Neural progenitor cell (in vitro differentiated cells): ENCODE results near the gene ZNF831. TPM values are rescaled to one million over a fixed set of nuclear protein-coding genes. Genes with fewer than 3 reads are reported as not detected.

Source experiments
- DNase-seq: peaks from one replicate; pipeline ENCODE4 v3.0.0-alpha.2; 2016; ENCODE audit warnings: low spot score
- H2AFZ ChIP-seq: fragments of 200-600 bp; sonication (generic); replicated peaks from 2 replicates; pipeline ENCODE4 v1.6.1; 2016; ENCODE audit warnings: antibody characterized with exemption
- H3F3A ChIP-seq: fragments of 200-600 bp; sonication (generic); 2 replicates; pipeline ENCODE4 v1.6.1; 2016; ENCODE audit warnings: antibody characterized with exemption, low read depth
- H3K27ac ChIP-seq: fragments of 200-600 bp; sonication (generic); 2 replicates; pipeline ENCODE4 v1.5.1; 2016; ENCODE audit warnings: mild to moderate bottlenecking
- H3K27me3 ChIP-seq: fragments of 200-600 bp; sonication (generic); 2 replicates; pipeline ENCODE4 v1.6.1; 2016; ENCODE audit warnings: mild to moderate bottlenecking, moderate library complexity
- H3K36me3 ChIP-seq: fragments of 200-600 bp; sonication (generic); 2 replicates; pipeline ENCODE4 v1.5.1; 2016
- H3K4me1 ChIP-seq: fragments of 200-600 bp; sonication (generic); 2 replicates; pipeline ENCODE4 v1.6.1; 2016; ENCODE audit warnings: mixed run types
- H3K4me2 ChIP-seq: fragments of 200-600 bp; sonication (generic); 2 replicates; pipeline ENCODE4 v1.6.1; 2016
- H3K4me3 ChIP-seq: fragments of 200-600 bp; sonication (generic); 2 replicates; pipeline ENCODE4 v1.5.1; 2016
- H3K79me2 ChIP-seq: fragments of 200-600 bp; sonication (generic); 2 replicates; pipeline ENCODE4 v1.6.1; 2016; ENCODE audit warnings: low read depth
- H3K9ac ChIP-seq: fragments of 200-600 bp; sonication (generic); 2 replicates; pipeline ENCODE4 v1.6.1; 2016
- H3K9me3 ChIP-seq: fragments of 200-600 bp; sonication (generic); 2 replicates; pipeline ENCODE4 v1.5.1; 2016; ENCODE audit warnings: low read depth
- H4K20me1 ChIP-seq: fragments of 200-600 bp; sonication (generic); 2 replicates; pipeline ENCODE4 v1.6.1; 2016; ENCODE audit warnings: low read depth
- H3K27ac Mint-ChIP-seq: 3 replicates; pipeline ENCODE4 v1.8.0; 2021; ENCODE audit warnings: mixed read lengths
- H3K27me3 Mint-ChIP-seq: 2 replicates; pipeline ENCODE4 v1.8.0; 2022; ENCODE audit warnings: low read depth, mild to moderate bottlenecking, inconsistent platforms, moderate library complexity, mixed read lengths; ENCODE audit not compliant: insufficient read depth
- H3K36me3 Mint-ChIP-seq: 3 replicates; pipeline ENCODE4 v1.8.0; 2021; ENCODE audit warnings: mixed read lengths
- H3K4me1 Mint-ChIP-seq: 3 replicates; pipeline ENCODE4 v1.8.0; 2021; ENCODE audit warnings: mixed read lengths
- H3K4me3 Mint-ChIP-seq: 3 replicates; pipeline ENCODE4 v1.8.0; 2021; ENCODE audit warnings: mild to moderate bottlenecking, moderate library complexity, mixed read lengths
- H3K9me3 Mint-ChIP-seq: 3 replicates; pipeline ENCODE4 v1.8.0; 2020; ENCODE audit warnings: mixed read lengths
- EZH2 ChIP-seq: fragments of 200-600 bp; sonication (generic); IDR thresholded peaks from 2 replicates; pipeline ENCODE4 v1.6.1; 2017; ENCODE audit warnings: antibody characterized with exemption, mild to moderate bottlenecking, moderate library complexity
- EZH2phosphoT487 ChIP-seq: fragments of 200-600 bp; sonication (generic); IDR thresholded peaks from 2 replicates; pipeline ENCODE4 v1.6.1; 2017; ENCODE audit warnings: antibody characterized with exemption
- total RNA-seq: library from RNA; depleted of rRNA; stranded (reverse); fragments of >200 nt; gene quantifications from 2 replicates; pipeline ENCODE4 v1.2.3, GENCODE V29; 2015; ENCODE audit warnings: low replicate concordance
- TF ChIP-seq, protein P1 (sequence below): fragments of 200-600 bp; sonication (generic); IDR thresholded peaks from 2 replicates; pipeline ENCODE4 v1.5.1; 2017; ENCODE audit warnings: antibody characterized with exemption, mild to moderate bottlenecking

The ZNF831 gene
- total RNA-seq, 1 donor from 2014 or later = not detected

DNA sequence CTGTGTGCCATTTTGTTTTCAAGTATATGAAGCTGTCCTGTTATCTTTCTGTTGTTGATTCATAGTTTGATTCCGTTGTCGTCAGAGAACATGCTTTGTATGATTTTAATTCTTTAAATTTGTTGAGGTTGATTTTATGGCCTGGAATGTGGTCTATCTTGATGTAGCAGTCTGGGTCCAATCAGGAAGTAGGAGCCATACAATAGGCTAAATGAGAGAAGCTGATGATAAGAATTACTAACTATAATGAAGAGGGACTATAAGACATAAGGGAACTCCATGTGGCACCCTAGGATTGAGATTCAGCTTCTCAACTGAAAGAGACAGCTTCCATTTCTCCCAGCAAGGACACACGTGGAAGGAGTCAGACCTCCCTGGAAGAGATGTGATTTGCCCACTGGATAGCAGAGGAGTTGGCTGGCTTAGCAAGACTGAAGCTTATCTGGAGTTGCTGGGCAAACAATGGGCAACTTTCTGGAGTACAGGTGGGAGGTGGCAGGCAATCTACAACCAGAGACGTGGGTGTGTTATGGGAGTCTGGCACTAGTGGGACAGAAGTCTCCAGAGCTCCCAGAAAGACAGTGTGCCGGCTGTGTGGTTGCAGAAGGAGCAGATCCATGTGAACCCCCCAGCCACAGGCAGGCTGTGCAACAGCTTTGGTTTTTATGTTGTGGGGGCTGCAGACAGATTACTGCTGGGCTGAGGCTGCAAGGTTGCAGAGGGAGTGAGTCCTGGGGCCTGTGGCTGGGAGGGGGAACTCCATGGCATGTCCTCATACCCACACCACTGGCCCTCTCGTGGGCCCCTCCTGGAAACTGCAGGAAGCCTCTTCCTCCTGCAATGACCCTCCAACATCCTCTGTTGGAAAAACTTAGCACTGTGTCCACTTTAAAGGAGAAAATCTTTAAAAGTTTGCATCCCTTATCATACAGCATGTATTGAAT lies 7.1 kb downstream of the ZNF831 start:
- Histone ChIP-seq H3K9me3 (no peaks in the 10 kb centered on the region), H3K9ac (no peak overlapping the region)

GRCh38 chr20:59171986-59172385 lies 8.4 kb downstream of the ZNF831 start:
- Histone ChIP-seq H3K36me3 (no peaks in the 10 kb centered on the region), H3K79me2 (no peaks in the 10 kb centered on the region), H2AFZ (no peak overlapping the region), H3F3A (no peaks in the 10 kb centered on the region), H3K27me3 (peaks cover 1% of the 10 kb centered on the region), H3K27ac (no peak overlapping the region), H3K4me2 (no peak overlapping the region), H3K9ac (no peak overlapping the region), H3K9me3 (no peaks in the 10 kb centered on the region), H3K4me1 (no peaks in the 10 kb centered on the region), H3K4me3 (no peak overlapping the region), H4K20me1 (no peaks in the 10 kb centered on the region)
- Mint-ChIP-seq H3K27me3 (peaks cover 12% of the 10 kb centered on the region), H3K27ac (no peak overlapping the region), H3K4me3 (no peak overlapping the region), H3K4me1 (peaks cover 3% of the 10 kb centered on the region), H3K9me3 (peaks cover 3% of the 10 kb centered on the region), H3K36me3 (no peaks in the 10 kb centered on the region)
- no peak for DNase-seq
- TF ChIP-seq EZH2 (no peak), EZH2phosphoT487 (no peak)
- TF ChIP-seq, protein P1, sequence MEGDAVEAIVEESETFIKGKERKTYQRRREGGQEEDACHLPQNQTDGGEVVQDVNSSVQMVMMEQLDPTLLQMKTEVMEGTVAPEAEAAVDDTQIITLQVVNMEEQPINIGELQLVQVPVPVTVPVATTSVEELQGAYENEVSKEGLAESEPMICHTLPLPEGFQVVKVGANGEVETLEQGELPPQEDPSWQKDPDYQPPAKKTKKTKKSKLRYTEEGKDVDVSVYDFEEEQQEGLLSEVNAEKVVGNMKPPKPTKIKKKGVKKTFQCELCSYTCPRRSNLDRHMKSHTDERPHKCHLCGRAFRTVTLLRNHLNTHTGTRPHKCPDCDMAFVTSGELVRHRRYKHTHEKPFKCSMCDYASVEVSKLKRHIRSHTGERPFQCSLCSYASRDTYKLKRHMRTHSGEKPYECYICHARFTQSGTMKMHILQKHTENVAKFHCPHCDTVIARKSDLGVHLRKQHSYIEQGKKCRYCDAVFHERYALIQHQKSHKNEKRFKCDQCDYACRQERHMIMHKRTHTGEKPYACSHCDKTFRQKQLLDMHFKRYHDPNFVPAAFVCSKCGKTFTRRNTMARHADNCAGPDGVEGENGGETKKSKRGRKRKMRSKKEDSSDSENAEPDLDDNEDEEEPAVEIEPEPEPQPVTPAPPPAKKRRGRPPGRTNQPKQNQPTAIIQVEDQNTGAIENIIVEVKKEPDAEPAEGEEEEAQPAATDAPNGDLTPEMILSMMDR = no peak

More for the DNA sequence above, 7.1 kb downstream of the ZNF831 start:
- Mint-ChIP-seq H3K36me3 (no peaks in the 10 kb centered on the region), H3K9me3 (peaks cover 3% of the 10 kb centered on the region), H3K4me1 (peaks cover 3% of the 10 kb centered on the region), H3K27me3 (peaks cover 12% of the 10 kb centered on the region), H3K4me3 (no peak overlapping the region), H3K27ac (no peak overlapping the region)
- H3F3A ChIP-seq = no peaks in the 10 kb centered on the region
- H4K20me1 ChIP-seq = no peaks in the 10 kb centered on the region
- H3K4me3 ChIP-seq = no peak overlapping the region
- no peak for TF ChIP-seq EZH2
- no peak for TF ChIP-seq EZH2phosphoT487
- TF ChIP-seq, protein P1 = no peak
- no peak overlapping the region for H3K4me2 ChIP-seq
- no peaks in the 10 kb centered on the region for H3K79me2 ChIP-seq
- H3K27ac ChIP-seq = no peak overlapping the region
- H2AFZ ChIP-seq = no peak overlapping the region
- no peak for DNase-seq
- no peaks in the 10 kb centered on the region for H3K4me1 ChIP-seq
- H3K36me3 ChIP-seq = no peaks in the 10 kb centered on the region
- H3K27me3 ChIP-seq = peaks cover 6% of the 10 kb centered on the region

DNA sequence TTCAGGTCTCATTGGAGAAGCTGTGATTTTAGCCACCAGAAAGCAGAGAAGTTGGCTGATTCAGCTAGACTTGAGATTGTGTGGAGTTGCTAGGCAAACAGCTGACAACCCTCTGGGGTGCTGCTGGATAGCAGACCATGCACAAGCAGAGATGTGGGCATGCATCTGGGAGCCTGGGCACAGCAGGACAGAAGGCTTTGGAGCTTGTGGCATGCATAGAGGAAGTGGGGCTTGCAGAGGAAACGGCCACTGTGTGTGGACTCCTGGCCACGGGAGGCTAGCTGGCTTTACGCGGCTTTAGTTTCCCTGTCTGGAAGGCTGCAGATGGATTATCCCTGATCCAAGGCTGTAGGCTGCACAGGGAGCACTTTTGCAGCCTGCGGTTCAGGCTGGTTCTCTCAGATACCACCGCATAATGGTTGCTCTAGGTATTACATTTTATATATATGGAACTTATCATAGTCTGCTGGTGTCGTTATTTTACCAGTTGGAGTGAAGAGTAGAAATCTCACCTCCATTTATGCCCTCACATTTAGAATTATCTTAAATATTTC lies 10.4 kb downstream of the ZNF831 start:
- no peaks in the 10 kb centered on the region for H4K20me1 ChIP-seq
- H3F3A ChIP-seq = no peaks in the 10 kb centered on the region
- no peaks in the 10 kb centered on the region for H3K36me3 ChIP-seq
- DNase-seq = no peak
- H3K36me3 Mint-ChIP-seq = no peaks in the 10 kb centered on the region
- H3K4me3 Mint-ChIP-seq = no peak overlapping the region
- H3K79me2 ChIP-seq = no peaks in the 10 kb centered on the region
- no peak overlapping the region for H2AFZ ChIP-seq
- H3K27me3 Mint-ChIP-seq = peaks cover 12% of the 10 kb centered on the region
- H3K9me3 Mint-ChIP-seq = peaks cover 3% of the 10 kb centered on the region
- H3K4me1 ChIP-seq = peaks cover 2% of the 10 kb centered on the region
- H3K9me3 ChIP-seq = no peaks in the 10 kb centered on the region
- H3K9ac ChIP-seq = no peak overlapping the region
- no peak overlapping the region for H3K4me3 ChIP-seq
- no peak overlapping the region for H3K27ac ChIP-seq
- TF ChIP-seq, protein P1 = no peak
- TF ChIP-seq EZH2phosphoT487 = no peak
- TF ChIP-seq EZH2 = no peak
- H3K4me2 ChIP-seq = no peak overlapping the region
- no peak overlapping the region for H3K27ac Mint-ChIP-seq
- peaks cover 3% of the 10 kb centered on the region for H3K4me1 Mint-ChIP-seq
- H3K27me3 ChIP-seq = no peaks in the 10 kb centered on the region
